Glomerular visceral epithelial cell (primary cell): ENCODE results near the gene DCX.

ENCODE experiments used
- DNase-seq: peaks from one replicate; pipeline ENCODE4 v3.0.0-alpha.2; 2016; ENCODE audit errors: extremely low spot score

DCX gene

GRCh38 chrX:111309083-111309482 is 102.9 kb downstream of the DCX start:
- no peak for DNase-seq

- DNase-seq: no peak
Observed at GRCh38 chrX:111308039-111308438, 104.0 kb downstream of the DCX start.

- DNase-seq: no peak
Observed at GRCh38 chrX:111302284-111302683, 109.7 kb downstream of the DCX start.

- DNase-seq: no peak
Observed at GRCh38 chrX:111288841-111289240, 123.2 kb downstream of the DCX start.

GRCh38 chrX:111284631-111285293 is 127.2 kb downstream of the DCX start:
- no peak for DNase-seq

GRCh38 chrX:111283446-111283845 is 128.5 kb downstream of the DCX start:
- DNase-seq: no peak

- no peak for DNase-seq
Observed at GRCh38 chrX:111282991-111283390, 129.0 kb downstream of the DCX start.

- no peak for DNase-seq
Observed at GRCh38 chrX:111282139-111282538, 129.9 kb downstream of the DCX start.

- peak; percentile 2 for DNase-seq
Observed at GRCh38 chrX:111270339-111270738, 141.7 kb downstream of the DCX start, which contains the start of gene CAPN6. Gene CAPN6 (minus strand): TSS chrX:111270483. CDS start chrX:111263936, 6,547 bp downstream.

- no peak for DNase-seq
Observed at GRCh38 chrX:111268506-111268905, 143.5 kb downstream of the DCX start.

GRCh38 chrX:111265486-111265885 is 146.5 kb downstream of the DCX start:
- no peak for DNase-seq

- DNase-seq: no peak
Observed at GRCh38 chrX:111264385-111264784, 147.6 kb downstream of the DCX start.

- no peak for DNase-seq
Observed at GRCh38 chrX:111262086-111262485, 149.9 kb downstream of the DCX start.

- DNase-seq: no peak
Observed at GRCh38 chrX:111260451-111260850, 151.5 kb downstream of the DCX start.

GRCh38 chrX:111259559-111259958 is 152.4 kb downstream of the DCX start:
- no peak for DNase-seq

GRCh38 chrX:111257733-111258132 is 154.3 kb downstream of the DCX start:
- no peak for DNase-seq

- DNase-seq: peak; percentile 30
Observed at GRCh38 chrX:111254896-111255693, 156.9 kb downstream of the DCX start.

GRCh38 chrX:111244235-111244750 is 167.7 kb downstream of the DCX start:
- no peak for DNase-seq
